Ascending aorta (tissue), 2 donors: ENCODE results near the gene SNTG2. TPM values are rescaled to one million over a fixed set of nuclear protein-coding genes. Genes with fewer than 3 reads are reported as not detected.

ENCODE experiments used
- DNase-seq, 2 donors: peaks; one replicate each; pipeline ENCODE4 v3.0.0-alpha.2; 2019; ENCODE audit warnings: low spot score in 2 of 2
- H3K27ac ChIP-seq, 2 donors: fragments of 200-600 bp; sonication (generic); one replicate each; pipeline ENCODE4 v1.5.1; 2016 to 2017; ENCODE audit warnings: mild to moderate bottlenecking in 1 of 2
- H3K27me3 ChIP-seq: fragments of 200-600 bp; sonication (generic); one replicate; pipeline ENCODE4 v1.5.1; 2017
- H3K36me3 ChIP-seq, 2 donors: fragments of 200-600 bp; sonication (generic); one replicate each; pipeline ENCODE4 v1.5.1; 2016
- H3K4me1 ChIP-seq, 2 donors: fragments of 200-600 bp; sonication (generic); one replicate each; pipeline ENCODE4 v1.5.1; 2016 to 2017; ENCODE audit warnings: mild to moderate bottlenecking in 1 of 2
- H3K4me3 ChIP-seq, 2 donors: fragments of 200-600 bp; sonication (generic); one replicate each; pipeline ENCODE4 v1.5.1; 2016 to 2017; ENCODE audit warnings: mild to moderate bottlenecking in 1 of 2
- H3K9me3 ChIP-seq, 2 donors: fragments of 200-600 bp; sonication (generic); one replicate each; pipeline ENCODE4 v1.5.1; 2016
- intact Hi-C: fragments of 100-400 bp; cut with DNase I; formaldehyde crosslinking; loops from one replicate; pipeline ENCODE4 v1.15.1; 2023
- total RNA-seq: library from RNA; depleted of rRNA; stranded (reverse); fragments of >200 nt; gene quantifications from one replicate; pipeline ENCODE4 v1.1.0, GENCODE V29; 2016
- TF ChIP-seq, protein P1 (sequence below), 3 experiments: fragments of 200-600 bp in 2 of 3; fragments of 450-650 bp in 1 of 3; sonication (generic) in 2 of 3; IDR thresholded peaks; one replicate each; pipeline ENCODE4 v1.5.1; 2016 to 2019; ENCODE audit warnings: antibody characterized with exemption in 3 of 3, mild to moderate bottlenecking in 1 of 3, moderate library complexity in 1 of 3

Gene SNTG2
- total RNA-seq, 1 donor from 2014 or later, result 9.9 TPM

GRCh38 chr2:1045109-1045508 is 94.5 kb downstream of the SNTG2 start:
- no peaks in the 10 kb centered on the region for H3K36me3 ChIP-seq
- intact Hi-C loops, result no loop called here
- no peak overlapping the region for H3K4me3 ChIP-seq
- H3K27me3 ChIP-seq, result no peaks in the 10 kb centered on the region
- TF ChIP-seq, protein P1, sequence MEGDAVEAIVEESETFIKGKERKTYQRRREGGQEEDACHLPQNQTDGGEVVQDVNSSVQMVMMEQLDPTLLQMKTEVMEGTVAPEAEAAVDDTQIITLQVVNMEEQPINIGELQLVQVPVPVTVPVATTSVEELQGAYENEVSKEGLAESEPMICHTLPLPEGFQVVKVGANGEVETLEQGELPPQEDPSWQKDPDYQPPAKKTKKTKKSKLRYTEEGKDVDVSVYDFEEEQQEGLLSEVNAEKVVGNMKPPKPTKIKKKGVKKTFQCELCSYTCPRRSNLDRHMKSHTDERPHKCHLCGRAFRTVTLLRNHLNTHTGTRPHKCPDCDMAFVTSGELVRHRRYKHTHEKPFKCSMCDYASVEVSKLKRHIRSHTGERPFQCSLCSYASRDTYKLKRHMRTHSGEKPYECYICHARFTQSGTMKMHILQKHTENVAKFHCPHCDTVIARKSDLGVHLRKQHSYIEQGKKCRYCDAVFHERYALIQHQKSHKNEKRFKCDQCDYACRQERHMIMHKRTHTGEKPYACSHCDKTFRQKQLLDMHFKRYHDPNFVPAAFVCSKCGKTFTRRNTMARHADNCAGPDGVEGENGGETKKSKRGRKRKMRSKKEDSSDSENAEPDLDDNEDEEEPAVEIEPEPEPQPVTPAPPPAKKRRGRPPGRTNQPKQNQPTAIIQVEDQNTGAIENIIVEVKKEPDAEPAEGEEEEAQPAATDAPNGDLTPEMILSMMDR (IDR thresholded peaks at IDR 0.05), result no peak
- no peak overlapping the region for H3K27ac ChIP-seq
- no peaks in the 10 kb centered on the region for H3K4me1 ChIP-seq
- H3K9me3 ChIP-seq, result no peaks in the 10 kb centered on the region
- DNase-seq, result no peak

DNA sequence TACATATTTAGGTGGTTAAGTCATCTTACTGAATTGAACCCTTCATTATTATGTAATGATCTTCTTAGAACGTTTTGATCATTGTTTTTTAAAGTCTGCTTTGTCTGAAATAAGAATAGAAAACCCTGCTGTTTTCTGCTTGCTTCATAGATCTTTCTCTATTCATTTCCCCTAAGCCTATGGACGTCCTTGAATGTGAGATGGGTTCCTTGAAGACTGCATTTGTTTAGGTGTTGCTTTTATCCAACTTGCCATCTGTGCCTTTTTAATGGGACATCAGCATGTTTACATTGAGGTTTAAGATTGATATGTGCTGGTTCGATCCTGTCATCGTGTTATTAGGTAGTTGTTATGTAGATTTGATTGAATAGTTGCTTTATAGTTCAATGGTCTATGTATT is 95.4 kb downstream of the SNTG2 start:
- H3K9me3 ChIP-seq, result no peaks in the 10 kb centered on the region
- TF ChIP-seq, protein P1 (IDR thresholded peaks at IDR 0.05), result no peak
- H3K36me3 ChIP-seq, result no peaks in the 10 kb centered on the region
- intact Hi-C loops, result no loop called here
- DNase-seq, result no peak
- H3K27ac ChIP-seq, result no peak overlapping the region
- no peak overlapping the region for H3K4me3 ChIP-seq
- H3K4me1 ChIP-seq, result no peaks in the 10 kb centered on the region
- H3K27me3 ChIP-seq, result no peaks in the 10 kb centered on the region

- H3K27me3 ChIP-seq, result no peaks in the 10 kb centered on the region
- TF ChIP-seq, protein P1 (IDR thresholded peaks at IDR 0.05), result no peak
- no peak overlapping the region for H3K27ac ChIP-seq
- H3K4me3 ChIP-seq, result no peak overlapping the region
- no peaks in the 10 kb centered on the region for H3K4me1 ChIP-seq
- intact Hi-C loops, result no loop called here
- DNase-seq, result no peak
- H3K9me3 ChIP-seq, result no peaks in the 10 kb centered on the region
- H3K36me3 ChIP-seq, result no peaks in the 10 kb centered on the region
Measured at GRCh38 chr2:1047485-1047884, 96.8 kb downstream of the SNTG2 start.

DNA sequence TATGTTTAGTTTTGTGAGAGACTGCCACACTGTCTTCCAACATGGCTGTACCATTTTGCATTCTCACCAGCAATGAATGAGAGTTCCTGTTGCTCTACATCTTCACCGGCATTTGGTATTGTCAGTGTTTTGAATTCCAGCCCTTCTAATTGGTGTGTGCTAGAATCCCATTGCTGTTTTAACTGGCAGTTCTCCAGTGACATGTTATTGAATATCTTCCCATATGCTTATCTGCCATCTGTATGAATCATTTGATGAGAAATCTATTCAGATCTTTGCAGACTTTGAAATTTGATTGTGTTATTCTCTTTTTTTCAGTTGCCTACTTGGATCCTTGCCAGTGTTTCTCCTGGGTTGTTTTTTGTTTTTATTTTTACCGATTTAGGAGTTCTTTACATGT is 99.0 kb downstream of the SNTG2 start:
- no peaks in the 10 kb centered on the region for H3K9me3 ChIP-seq
- intact Hi-C loops, result no loop called here
- no peaks in the 10 kb centered on the region for H3K36me3 ChIP-seq
- no peaks in the 10 kb centered on the region for H3K27me3 ChIP-seq
- DNase-seq, result no peak
- TF ChIP-seq, protein P1 (IDR thresholded peaks at IDR 0.05), result no peak
- no peak overlapping the region for H3K27ac ChIP-seq
- H3K4me3 ChIP-seq, result no peak overlapping the region
- no peaks in the 10 kb centered on the region for H3K4me1 ChIP-seq

- DNase-seq, result no peak
- TF ChIP-seq, protein P1 (IDR thresholded peaks at IDR 0.05), result no peak
- Histone ChIP-seq H3K9me3 (no peaks in the 10 kb centered on the region), H3K27ac (no peak overlapping the region), H3K4me3 (no peak overlapping the region), H3K36me3 (no peaks in the 10 kb centered on the region), H3K27me3 (no peaks in the 10 kb centered on the region), H3K4me1 (no peaks in the 10 kb centered on the region)
- intact Hi-C loops, result no loop called here
Measured at GRCh38 chr2:1051075-1051474, 100.4 kb downstream of the SNTG2 start.

DNA sequence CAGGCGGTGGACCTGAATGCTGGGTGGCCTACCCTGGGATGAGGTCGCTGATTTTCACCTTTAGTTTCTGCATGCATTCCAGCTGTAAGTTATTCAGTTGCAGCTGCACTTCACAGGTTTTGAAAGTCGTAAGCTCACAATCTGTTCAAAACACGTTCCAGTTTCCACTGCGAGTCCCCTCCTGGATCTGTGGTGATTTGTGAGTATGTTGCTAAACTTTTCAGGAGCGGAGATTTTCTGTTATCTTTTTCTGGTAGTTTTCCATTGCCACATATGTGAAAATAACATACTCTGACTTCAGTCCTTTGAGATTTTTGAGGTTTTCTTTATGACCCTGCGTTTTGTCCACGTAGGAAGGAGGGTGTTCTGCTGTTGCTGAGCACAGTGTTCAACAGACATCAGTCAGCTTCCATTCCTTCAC is 102.1 kb downstream of the SNTG2 start:
- TF ChIP-seq, protein P1 (IDR thresholded peaks at IDR 0.05), result no peak
- intact Hi-C loops, result no loop called here

More for the DNA sequence above, 102.1 kb downstream of the SNTG2 start:
- H3K9me3 ChIP-seq, result no peaks in the 10 kb centered on the region
- H3K36me3 ChIP-seq, result no peaks in the 10 kb centered on the region
- no peak for DNase-seq
- H3K27ac ChIP-seq, result no peak overlapping the region
- H3K4me3 ChIP-seq, result no peak overlapping the region
- no peaks in the 10 kb centered on the region for H3K27me3 ChIP-seq
- no peaks in the 10 kb centered on the region for H3K4me1 ChIP-seq
